Ishikawa (cell line): ENCODE measurements around the gene CSNK1D.

Source experiments
- CEBPB ChIP-seq: IDR thresholded peaks from 2 replicates; pipeline ENCODE4 v1.6.1; 2012
- CREB1 ChIP-seq: IDR thresholded peaks from 2 replicates; pipeline ENCODE4 v1.6.1; 2012; ENCODE audit warnings: low read depth
- EGR1 ChIP-seq: IDR thresholded peaks from 2 replicates; pipeline ENCODE4 v1.6.1; 2012
- EP300 ChIP-seq: IDR thresholded peaks from 2 replicates; pipeline ENCODE4 v1.6.1; 2012; ENCODE audit warnings: borderline replicate concordance
- FOXM1 ChIP-seq: IDR thresholded peaks from 2 replicates; pipeline ENCODE4 v1.6.1; 2012; ENCODE audit warnings: low read depth, borderline replicate concordance
- MAX ChIP-seq: IDR thresholded peaks from 2 replicates; pipeline ENCODE4 v1.6.1; 2012
- NFIC ChIP-seq: IDR thresholded peaks from 2 replicates; pipeline ENCODE4 v1.6.1; 2012
- RAD21 ChIP-seq: IDR thresholded peaks from 2 replicates; pipeline ENCODE4 v1.6.1; 2012; ENCODE audit warnings: low read depth
- REST ChIP-seq: IDR thresholded peaks from 2 replicates; pipeline ENCODE4 v1.6.1; 2012; ENCODE audit warnings: low read depth, mild to moderate bottlenecking
- TAF1 ChIP-seq: IDR thresholded peaks from 2 replicates; pipeline ENCODE4 v1.6.1; 2012; ENCODE audit warnings: low read depth, mild to moderate bottlenecking
- TCF12 ChIP-seq: IDR thresholded peaks from 2 replicates; pipeline ENCODE4 v1.6.1; 2012; ENCODE audit warnings: low read depth
- TEAD4 ChIP-seq: IDR thresholded peaks from 2 replicates; pipeline ENCODE4 v1.6.1; 2012
- USF1 ChIP-seq: IDR thresholded peaks from 2 replicates; pipeline ENCODE4 v1.6.1; 2012
- YY1 ChIP-seq: IDR thresholded peaks from 2 replicates; pipeline ENCODE4 v1.6.1; 2012; ENCODE audit warnings: low read depth
- ZBTB7A ChIP-seq: IDR thresholded peaks from 2 replicates; pipeline ENCODE4 v1.6.1; 2012; ENCODE audit warnings: low read depth

Gene CSNK1D

DNA sequence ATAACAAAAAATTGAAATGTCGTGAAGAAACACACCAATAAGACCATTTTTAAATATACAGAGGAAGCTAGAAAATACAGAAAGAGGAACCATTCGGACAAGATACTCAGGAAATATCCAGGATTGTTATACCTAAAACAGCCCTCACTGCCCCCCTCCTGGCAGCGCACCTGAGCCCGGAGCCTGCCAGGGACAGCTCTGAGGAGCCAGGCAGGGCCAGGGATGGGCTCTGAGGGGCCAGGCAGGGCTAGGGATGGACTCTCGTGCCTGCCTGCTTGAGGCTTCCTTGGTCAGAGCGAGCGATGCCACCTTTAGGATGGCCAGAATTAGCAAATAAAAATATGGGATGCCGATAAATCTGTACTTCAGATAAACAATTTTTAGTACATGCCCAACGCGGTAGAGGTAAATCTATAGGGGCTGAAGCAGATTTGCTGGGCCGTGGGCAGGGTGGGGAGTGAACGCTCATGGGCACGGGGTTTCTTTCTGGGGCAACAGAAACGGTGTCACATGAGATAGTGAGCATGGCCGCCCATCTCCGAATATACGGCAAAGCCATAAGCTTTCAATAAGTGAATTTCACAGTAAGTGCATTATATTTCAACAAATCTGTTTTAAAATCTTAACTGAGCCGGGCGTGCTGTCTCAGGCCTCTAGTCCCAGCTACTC, 18.2 kb upstream of the CSNK1D start:
- no peak for TF ChIP-seq MAX
- no peak for TF ChIP-seq TAF1
- no peak for TF ChIP-seq REST
- TF ChIP-seq EGR1: no peak
- no peak for TF ChIP-seq ZBTB7A
- TF ChIP-seq NFIC: no peak
- no peak for TF ChIP-seq USF1
- no peak for TF ChIP-seq TEAD4
- TF ChIP-seq TCF12: no peak
- no peak for TF ChIP-seq CEBPB
- TF ChIP-seq FOXM1: no peak
- no peak for TF ChIP-seq CREB1
- TF ChIP-seq EP300: no peak
- no peak for TF ChIP-seq YY1

DNA sequence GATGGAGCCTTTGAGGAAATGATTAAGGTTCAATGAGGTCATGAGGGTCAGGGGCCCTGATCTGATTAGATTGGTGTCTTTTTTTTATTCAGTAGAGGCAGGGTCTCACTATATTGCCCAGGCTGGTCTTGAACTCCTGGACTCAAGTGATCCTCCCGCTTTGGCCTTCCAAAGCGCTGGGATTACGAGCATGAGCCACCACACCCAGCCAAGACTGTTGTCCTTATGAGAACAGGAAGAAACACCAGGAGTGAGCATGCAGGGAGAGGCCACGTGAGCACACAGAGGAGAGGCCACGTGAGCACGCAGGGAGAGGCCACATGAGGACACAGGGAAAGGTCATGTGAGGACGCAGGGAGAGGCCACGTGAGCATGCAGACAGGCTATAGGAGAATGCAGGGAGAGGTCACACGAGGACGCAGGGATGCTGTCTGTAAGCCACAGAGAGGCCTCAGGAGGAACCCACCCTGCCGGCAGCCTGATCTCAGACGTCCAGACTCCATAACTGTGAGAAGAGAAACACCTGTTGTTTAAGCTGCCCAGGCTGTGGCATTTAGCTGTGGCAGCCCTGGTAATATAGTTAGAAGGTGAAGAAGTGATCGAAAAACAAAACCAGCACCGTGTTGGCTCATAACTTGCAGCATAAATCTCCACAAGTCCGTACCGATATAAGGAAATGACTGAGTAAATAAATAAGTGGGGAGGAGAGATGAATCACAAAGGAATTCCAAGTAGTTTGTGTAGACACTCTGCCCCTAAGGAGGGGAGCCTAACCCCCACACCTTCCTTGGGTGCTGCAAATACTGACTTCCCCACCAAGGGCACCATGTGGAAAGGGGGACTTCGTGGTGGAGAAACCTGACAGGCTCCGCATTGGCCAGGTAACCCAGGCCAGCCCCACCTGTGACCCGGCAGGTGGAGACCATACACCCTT, 14.6 kb upstream of the CSNK1D start:
- TF ChIP-seq YY1 (no peak), USF1 (peak; percentile 71), TAF1 (no peak), MAX (no peak)

GRCh38 chr17:82287013-82287867, 13.7 kb upstream of the CSNK1D start:
- TF ChIP-seq ZBTB7A (no peak), RAD21 (no peak), NFIC (no peak), CEBPB (no peak), USF1 (no peak), EP300 (no peak), MAX (no peak), EGR1 (no peak), TAF1 (no peak)

- TF ChIP-seq CREB1 (no peak), FOXM1 (no peak), TAF1 (no peak), TCF12 (no peak), TEAD4 (no peak), ZBTB7A (no peak), REST (no peak), USF1 (no peak), EGR1 (no peak), NFIC (no peak), RAD21 (no peak), EP300 (no peak), YY1 (no peak), CEBPB (no peak), MAX (no peak)
Measured at GRCh38 chr17:82285141-82285540, 11.6 kb upstream of the CSNK1D start.
